IMR-90 (cell line): ENCODE results near the gene DNASE2. TPM values are rescaled to one million over a fixed set of nuclear protein-coding genes. Genes with fewer than 3 reads are reported as not detected.

Source experiments
- ATAC-seq: fragments of 200-7000 bp; cut with Tn5 transposase; 2 replicates; pipeline ENCODE4 v1.9.1; 2020; ENCODE audit warnings: low read depth, mild to moderate bottlenecking, moderate library complexity
- BruUV-seq: library from RNA; stranded (reverse); fragments of 400-500 nt; replicated peaks from 2 replicates; lab custom pipeline; 2021; lab: Mats Ljungman, UMichigan
- CTCF ChIA-PET: fragments of 300-600 bp; formaldehyde crosslinking; extraction: SDS; loops from one replicate; lab custom pipeline; 2021; ENCODE audit warnings: antibody characterized with exemption; lab: Yijun Ruan, JAX
- POLR2A ChIA-PET: fragments of 300-600 bp; sonication (Branson Sonifier 250); formaldehyde crosslinking; loops from one replicate; lab custom pipeline; 2022; ENCODE audit warnings: antibody characterized with exemption; ENCODE audit not compliant: unreplicated experiment; lab: Charles Lee
- DNase-seq: peaks from one replicate; pipeline ENCODE4 v3.0.0; 2013
- H2AFZ ChIP-seq: replicated peaks from 2 replicates; pipeline ENCODE3; 2013; ENCODE audit warnings: low read length, mild to moderate bottlenecking; ENCODE audit not compliant: poor library complexity
- H2AK5ac ChIP-seq: 2 replicates; pipeline ENCODE4 v1.6.1; 2013; ENCODE audit warnings: low read depth, low read length, inconsistent platforms
- H2AK9ac ChIP-seq: replicated peaks from 2 replicates; pipeline ENCODE3; 2013; ENCODE audit warnings: mild to moderate bottlenecking, low read depth, low read length, moderate library complexity; ENCODE audit not compliant: poor library complexity
- H2BK120ac ChIP-seq: 2 replicates; pipeline ENCODE4 v1.6.1; 2013; ENCODE audit warnings: low read depth, low read length, inconsistent platforms
- H2BK15ac ChIP-seq: 3 replicates; pipeline ENCODE4 v1.6.1; 2013; ENCODE audit warnings: low read depth, low read length, inconsistent platforms
- H2BK20ac ChIP-seq: 2 replicates; pipeline ENCODE4 v1.6.1; 2013; ENCODE audit warnings: low read depth, mild to moderate bottlenecking, inconsistent platforms, low read length, moderate library complexity
- H2BK5ac ChIP-seq: 2 replicates; pipeline ENCODE4 v1.6.1; 2013; ENCODE audit warnings: mild to moderate bottlenecking, low read depth, low read length, inconsistent platforms; ENCODE audit not compliant: poor library complexity, severe bottlenecking
- H3K14ac ChIP-seq: replicated peaks from 2 replicates; pipeline ENCODE4 v1.6.1; 2013; ENCODE audit warnings: low read depth, low read length, inconsistent platforms
- H3K18ac ChIP-seq: 2 replicates; pipeline ENCODE4 v1.6.1; 2013; ENCODE audit warnings: low read depth, low read length, control low read depth
- H3K23ac ChIP-seq: 2 replicates; pipeline ENCODE4 v1.6.1; 2013; ENCODE audit warnings: low read depth, low read length, inconsistent platforms
- H3K27ac ChIP-seq: 2 replicates; pipeline ENCODE4 v1.5.1; 2013; ENCODE audit warnings: mild to moderate bottlenecking, control low read depth, low read length; ENCODE audit not compliant: insufficient read depth
- H3K27me3 ChIP-seq: 2 replicates; pipeline ENCODE4 v1.6.1; 2013; ENCODE audit warnings: low read length; ENCODE audit not compliant: control insufficient read depth, insufficient read depth
- H3K36me3 ChIP-seq: 2 replicates; pipeline ENCODE4 v1.6.1; 2013; ENCODE audit warnings: low read length, mixed read lengths; ENCODE audit not compliant: control insufficient read depth, insufficient read depth
- H3K4ac ChIP-seq: 2 replicates; pipeline ENCODE4 v1.6.1; 2013; ENCODE audit warnings: low read depth, low read length, inconsistent platforms
- H3K4me1 ChIP-seq: 2 replicates; pipeline ENCODE4 v1.6.1; 2013; ENCODE audit warnings: low read length, mixed read lengths; ENCODE audit not compliant: control insufficient read depth, insufficient read depth
- H3K4me2 ChIP-seq: 2 replicates; pipeline ENCODE4 v1.6.1; 2013; ENCODE audit warnings: low read depth, mild to moderate bottlenecking, control low read depth, low read length, moderate library complexity
- H3K4me3 ChIP-seq: 2 replicates; pipeline ENCODE4 v1.5.1; 2013; ENCODE audit warnings: low read depth, mild to moderate bottlenecking, control low read depth, low read length, moderate library complexity; ENCODE audit not compliant: insufficient read depth
- H3K56ac ChIP-seq: 2 replicates; pipeline ENCODE4 v1.6.1; 2013; ENCODE audit warnings: low read length, inconsistent platforms; ENCODE audit not compliant: insufficient read depth; ENCODE audit errors: extremely low read depth
- H3K79me1 ChIP-seq, 2 experiments: 2 replicates each; pipeline ENCODE4 v1.6.1; 2013; ENCODE audit warnings: low read length in 2 of 2, inconsistent platforms in 1 of 2, low read depth in 1 of 2
- H3K9ac ChIP-seq: 2 replicates; pipeline ENCODE4 v1.6.1; 2013; ENCODE audit warnings: low read depth, low read length, control low read depth
- H3K9me1 ChIP-seq: 2 replicates; pipeline ENCODE4 v1.6.1; 2013; ENCODE audit warnings: low read length, inconsistent platforms; ENCODE audit not compliant: insufficient read depth
- H3K9me3 ChIP-seq: 2 replicates; pipeline ENCODE4 v1.6.1; 2013; ENCODE audit warnings: low read length; ENCODE audit not compliant: control insufficient read depth, insufficient read depth
- H4K20me1 ChIP-seq: 2 replicates; pipeline ENCODE4 v1.6.1; 2013; ENCODE audit warnings: low read length, inconsistent platforms; ENCODE audit not compliant: insufficient read depth
- H4K5ac ChIP-seq: 2 replicates; pipeline ENCODE4 v1.6.1; 2013; ENCODE audit warnings: mild to moderate bottlenecking, low read depth, low read length, control low read depth
- H4K8ac ChIP-seq, 2 experiments: 2 replicates each; pipeline ENCODE4 v1.6.1; 2013; ENCODE audit warnings: low read depth in 2 of 2, low read length in 2 of 2, control low read depth in 1 of 2, inconsistent platforms in 1 of 2
- H4K91ac ChIP-seq: 2 replicates; pipeline ENCODE4 v1.6.1; 2013; ENCODE audit warnings: low read depth, low read length, inconsistent platforms; ENCODE audit not compliant: insufficient read depth
- CEBPB ChIP-seq: IDR thresholded peaks from 2 replicates; pipeline ENCODE4 v1.6.1; 2012; ENCODE audit warnings: low read depth, low read length, improper control_type of control experiment
- NFE2L2 ChIP-seq: fragments of 150-350 bp; IDR thresholded peaks from 2 replicates; pipeline ENCODE4 v1.6.1; 2016; ENCODE audit warnings: low read depth, mild to moderate bottlenecking, low read length
- WGBS, 2 experiments: methylation state at CpG; one replicate each; pipeline versions ENCODE4 v1.1.5 to v1.1.7; 2013; ENCODE audit warnings: missing lambda C conversion rate in 2 of 2; ENCODE audit not compliant: insufficient read length in 1 of 2; ENCODE audit errors: extremely low coverage in 2 of 2; 5-methylcytosine and 5-hydroxymethylcytosine counted together
- dilution Hi-C: fragments of 300-500 bp; cut with HindIII; formaldehyde crosslinking; loops from one replicate; pipeline ENCODE4 v1.14.3; 2018; ENCODE audit warnings: low sequenced_read_pairs; ENCODE audit not compliant: unreplicated experiment
- in situ Hi-C: fragments of 300-500 bp; cut with MboI; formaldehyde crosslinking; loops from 3 replicates; pipeline ENCODE4 v1.14.3; 2019; ENCODE audit warnings: low sequenced_read_pairs, inconsistent platforms, mixed read lengths
- intact Hi-C: fragments of 100-400 bp; cut with micrococcal nuclease; formaldehyde crosslinking; loops from 2 replicates; pipeline ENCODE4 v1.10.0; 2022
- polyA plus RNA-seq, 3 experiments: library from polyadenylated mRNA; depleted of rRNA; stranded (reverse); fragments of >200 nt; gene quantifications; 2 replicates each; pipeline ENCODE4 v1.2.3, GENCODE V29; 2012; ENCODE audit warnings: low replicate concordance in 1 of 3
- total RNA-seq: library from RNA; depleted of rRNA; stranded (reverse); fragments of >200 nt; gene quantifications from 2 replicates; pipeline ENCODE4 v1.2.3, GENCODE V29; 2012

The DNASE2 gene
- total and polyA plus RNA-seq, 2 of the 4 experiments (the other 2 are of a cell fraction) = 9.5 to 31.1 TPM

GRCh38 chr19:12868540-12869112 is 12.6 kb downstream of the DNASE2 start:
- no peak overlapping the region for H3K4me3 ChIP-seq
- no peaks in the 10 kb centered on the region for H3K4me1 ChIP-seq
- H2BK120ac ChIP-seq = no peak overlapping the region
- WGBS, 2 experiments = 100% methylated on average over 2 of the region's 10 CpGs; no CpG with 5 or more reads in 1 of the 2 experiments
- 0 out of 2 replicates have a peak, but pooled peaks cover 3% of the 10 kb centered on the region for H3K27me3 ChIP-seq
- no peak overlapping the region for H3K4me2 ChIP-seq
- no peak for TF ChIP-seq NFE2L2
- no peak for TF ChIP-seq CEBPB
- DNase-seq (no peak), ATAC-seq (no peak)
- no peak overlapping the region for H3K4ac ChIP-seq
- no peaks in the 10 kb centered on the region for H3K79me1 ChIP-seq
- H2BK5ac ChIP-seq = no peak overlapping the region
- no peaks in the 10 kb centered on the region for H4K20me1 ChIP-seq
- no peak overlapping the region for H3K9ac ChIP-seq
- no peak overlapping the region for H2AK5ac ChIP-seq
- CTCF ChIA-PET = interaction anchor here (0.7 kb wide), 1 partner anchor 12 kb away, joined by 8 read pairs; no protein-coding TSS in a partner anchor
- H3K56ac ChIP-seq = no peak overlapping the region
- dilution Hi-C loops (no loop called here), in situ Hi-C loops (no loop called here), intact Hi-C loops (no loop called here)
- POLR2A ChIA-PET = no interaction called here
- no peak overlapping the region for H2BK20ac ChIP-seq
- H2AFZ ChIP-seq = peak overlapping the region; percentile 58
- no peak overlapping the region for H4K8ac ChIP-seq
- no peak overlapping the region for H3K14ac ChIP-seq
- H3K23ac ChIP-seq = no peak overlapping the region
- H4K91ac ChIP-seq = no peak overlapping the region
- no peak overlapping the region for H2BK15ac ChIP-seq
- H3K36me3 ChIP-seq = no peaks in the 10 kb centered on the region
- no peak overlapping the region for H3K27ac ChIP-seq
- no peak overlapping the region for H2AK9ac ChIP-seq
- no peak overlapping the region for H4K5ac ChIP-seq
- no peaks in the 10 kb centered on the region for H3K9me3 ChIP-seq
- 0 out of 2 replicates have a peak, but pooled peaks cover 4% of the 10 kb centered on the region for H3K9me1 ChIP-seq
- H3K18ac ChIP-seq = no peak overlapping the region
- BruUV-seq = no TSS peak
